ENCODE results near the gene OPA3.
"Not testable (repeated sequence)": the region's sequence is repeated elsewhere in the genome, so short reads cannot be mapped to it uniquely, and the experiment has no call there.

Gene OPA3

DNA sequence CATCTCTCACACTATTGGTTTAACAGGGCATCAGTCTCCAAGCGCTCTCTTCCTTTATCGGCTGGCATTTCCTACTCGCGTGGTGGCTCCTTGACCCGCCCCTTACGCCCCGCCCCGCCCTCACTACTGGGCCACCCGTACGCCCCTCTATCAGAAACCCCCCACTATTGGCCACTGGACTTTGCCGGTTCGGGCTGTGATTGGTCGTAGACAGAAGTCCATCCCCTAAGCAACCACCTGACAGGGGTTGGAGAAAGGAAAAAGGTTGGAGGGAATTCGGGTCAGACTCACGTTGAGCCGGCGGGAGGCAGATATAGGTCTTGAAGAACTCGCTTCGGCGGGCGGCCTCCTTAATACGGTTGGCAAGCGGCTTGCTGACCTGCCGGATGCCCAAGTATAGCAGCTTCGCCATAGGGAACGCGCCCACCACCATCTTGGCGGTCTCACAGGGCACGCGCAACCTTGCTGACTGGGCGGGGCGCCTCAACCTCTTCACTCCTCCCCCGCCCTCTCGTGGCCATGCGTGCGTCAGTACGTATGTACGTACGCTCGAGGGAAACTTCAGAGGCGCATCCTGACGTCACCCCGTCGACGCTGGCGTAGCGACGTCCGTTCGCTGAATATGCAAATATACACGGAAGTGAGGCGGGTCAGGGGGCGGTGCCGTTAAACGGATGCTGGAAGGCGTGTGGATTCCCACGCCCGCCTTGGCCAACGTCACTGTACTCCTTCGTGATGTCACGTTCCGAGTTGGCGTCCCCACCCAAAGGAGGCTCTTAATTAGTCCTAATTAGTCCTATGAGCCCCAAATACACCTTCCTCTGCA lies at the start of gene OPA3:
Gene OPA3, minus strand, starts transcription at position 471 of the 826 bp plus-strand sequence. Its CDS starts 38 bp downstream, at position 433.
- DNase-seq (ENCODE audit: extremely low spot score, insufficient read length, low read depth) (peak; percentile 95), FAIRE-seq (peak; percentile 99)

DNA sequence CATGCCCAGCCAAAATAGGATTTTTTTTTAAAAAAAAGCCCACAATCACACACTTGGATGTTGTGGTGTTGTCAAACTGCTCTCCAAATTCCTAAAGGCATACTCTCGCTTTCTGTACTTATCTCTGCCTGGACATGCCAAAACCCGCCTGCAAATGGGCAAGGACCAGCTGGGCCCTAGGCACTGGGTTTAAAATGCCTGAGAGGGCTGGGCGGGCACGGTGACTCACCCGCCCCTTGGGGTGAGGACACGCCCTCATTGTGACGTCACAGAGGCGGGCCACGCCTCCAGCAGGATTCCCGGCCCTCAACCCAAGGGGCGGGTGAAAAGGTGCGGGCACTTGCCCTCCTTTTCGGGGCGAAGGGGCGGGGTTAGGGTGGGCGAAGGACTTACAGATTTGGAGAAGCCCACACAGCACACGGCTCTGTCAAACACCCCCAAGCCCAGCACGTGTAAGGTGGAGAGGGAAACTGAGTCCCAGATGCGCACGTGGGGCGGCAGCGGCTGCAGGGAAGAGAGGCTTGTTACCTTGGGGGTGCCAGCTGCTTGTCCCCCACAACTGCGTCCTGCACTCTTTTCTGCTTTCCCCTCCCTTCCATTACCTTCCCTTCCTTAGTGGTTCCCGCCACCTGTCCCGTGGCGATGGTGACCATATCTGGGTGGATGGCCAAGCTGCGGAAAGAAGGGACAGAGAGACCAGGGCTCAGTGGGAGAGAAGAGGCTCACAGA lies 48.0 kb upstream of the OPA3 start:
- DNase-seq (ENCODE audit: extremely low spot score, insufficient read length, low read depth), result no peak
- FAIRE-seq, result no peak

DNA sequence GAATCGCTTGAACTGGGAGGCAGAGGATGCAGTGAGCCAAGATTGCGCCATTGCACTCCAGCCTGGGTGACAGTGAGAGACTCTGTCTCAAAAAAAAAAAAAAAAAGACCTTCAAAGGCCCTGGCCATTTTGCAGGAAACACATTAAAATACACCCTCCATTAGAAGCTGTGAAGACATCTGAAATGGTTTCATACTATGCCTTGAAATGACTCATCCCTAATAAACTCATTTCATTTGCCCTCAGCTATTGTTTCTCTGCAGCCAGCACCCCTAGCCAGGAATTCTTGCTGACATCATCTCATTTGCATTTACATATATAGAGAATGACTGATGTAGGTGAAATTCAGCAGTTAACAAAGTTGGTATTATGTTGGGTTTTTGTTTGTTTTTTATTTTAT lies 45.9 kb upstream of the OPA3 start:
- DNase-seq (ENCODE audit: extremely low spot score, insufficient read length, low read depth) (no peak), FAIRE-seq (peak; percentile 15)

DNA sequence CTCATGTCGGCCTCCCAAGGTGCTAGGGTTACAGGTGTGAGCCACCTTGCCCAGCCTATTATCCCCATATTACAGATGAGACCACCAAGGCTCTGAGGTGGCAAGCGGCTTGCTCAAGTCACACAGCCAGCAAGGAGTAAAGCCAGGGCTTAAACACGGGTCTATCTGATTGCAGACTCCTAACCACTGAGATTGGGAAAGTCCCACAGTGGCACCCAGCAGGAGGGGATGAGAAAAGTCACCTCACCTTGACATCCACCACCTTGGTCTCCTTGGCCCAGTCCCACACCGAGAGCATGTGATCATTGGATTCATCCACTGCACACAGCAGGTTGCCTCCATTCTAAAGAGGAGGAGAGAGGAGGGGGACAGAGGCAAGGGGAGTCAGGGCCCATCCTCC lies 45.1 kb upstream of the OPA3 start:
- FAIRE-seq, result no peak

DNA sequence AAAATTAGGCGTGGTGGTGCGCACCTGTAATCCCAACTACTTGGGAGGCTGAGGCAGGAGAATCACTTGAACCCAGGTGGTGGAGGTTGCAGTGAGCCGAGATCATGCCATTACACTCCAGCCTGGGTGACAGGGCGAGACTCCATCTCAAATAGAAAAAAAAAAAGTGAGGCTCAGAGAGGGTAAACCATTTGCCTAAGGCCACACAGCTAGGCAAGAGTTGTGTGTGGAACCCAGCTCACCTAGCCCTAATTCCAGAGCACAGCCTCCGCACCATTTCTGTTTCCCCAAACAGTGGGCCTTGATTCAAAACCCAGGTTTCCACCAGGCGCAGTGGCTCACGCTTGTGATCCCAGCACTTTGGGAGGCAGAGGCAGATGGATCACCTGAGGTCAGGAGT lies 43.6 kb upstream of the OPA3 start:
- not testable (repeated sequence) for FAIRE-seq; DNase-seq (ENCODE audit: extremely low spot score, insufficient read length, low read depth)

More for the DNA sequence above, 45.1 kb upstream of the OPA3 start:
- DNase-seq (ENCODE audit: extremely low spot score, insufficient read length, low read depth), result no peak

DNA sequence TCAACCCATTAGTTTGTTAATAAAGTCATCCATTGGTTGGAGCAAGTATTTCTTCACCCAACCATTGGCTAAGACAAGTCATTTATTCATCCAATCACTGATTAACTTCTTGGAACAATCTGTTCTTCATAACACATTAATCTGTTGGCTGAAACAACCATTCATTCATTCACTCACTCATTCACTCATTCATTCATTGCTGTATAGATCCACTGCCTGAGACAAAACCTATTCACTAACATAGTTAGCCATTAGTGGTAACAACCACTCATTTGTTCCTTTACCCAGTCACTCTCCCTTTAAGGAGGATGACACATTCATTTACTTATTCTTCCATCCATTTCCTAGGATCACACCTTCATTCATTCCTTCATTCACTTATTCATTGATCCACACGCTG lies 39.4 kb upstream of the OPA3 start:
- no peak for DNase-seq (ENCODE audit: extremely low spot score, insufficient read length, low read depth)
- FAIRE-seq, result no peak

DNA sequence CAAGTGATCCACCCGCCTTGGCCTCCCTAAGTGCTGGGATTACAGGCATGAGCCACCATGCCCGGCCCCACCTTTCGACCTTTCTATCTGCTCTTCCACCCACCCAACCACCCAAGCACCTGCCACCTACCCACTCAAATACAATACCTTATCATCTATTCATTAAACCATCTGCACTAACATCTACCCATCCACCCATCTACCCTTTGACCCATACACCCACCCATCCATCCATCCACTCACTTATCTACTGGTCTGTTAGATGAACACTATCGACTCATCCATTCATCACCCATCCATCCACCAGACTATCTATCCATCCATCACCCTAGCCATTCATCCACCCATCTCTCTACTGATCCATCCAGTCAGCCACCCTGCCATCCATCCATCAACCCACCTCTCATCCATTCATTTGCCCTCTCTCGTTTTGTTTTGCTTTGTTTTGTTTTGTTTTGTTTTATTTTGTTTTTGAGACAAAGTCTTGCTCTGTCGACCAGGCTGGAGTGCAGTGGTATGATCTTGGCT lies 37.4 kb upstream of the OPA3 start:
- FAIRE-seq (no peak), DNase-seq (ENCODE audit: extremely low spot score, insufficient read length, low read depth) (no peak)

DNA sequence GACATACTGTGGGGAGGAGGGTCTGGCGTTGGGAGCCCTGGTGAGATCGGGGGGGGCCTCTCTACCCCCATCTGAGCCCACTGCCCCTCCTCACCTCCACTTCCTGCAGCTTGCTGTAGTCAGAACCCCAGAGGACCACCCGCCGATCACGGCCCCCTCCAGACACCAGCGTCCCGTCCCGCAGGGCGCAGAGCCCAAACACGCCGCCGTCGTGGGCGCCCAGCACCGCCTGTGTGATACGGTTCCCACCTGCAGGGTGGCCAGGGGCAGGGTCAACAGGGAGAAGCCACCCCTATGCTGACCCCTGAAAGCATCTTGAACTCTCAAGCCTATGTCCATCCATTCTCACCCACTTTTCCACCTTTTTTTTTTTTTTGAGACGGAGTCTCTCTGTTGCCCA lies 36.8 kb upstream of the OPA3 start:
- no peak for DNase-seq (ENCODE audit: extremely low spot score, insufficient read length, low read depth)
- no peak for FAIRE-seq

DNA sequence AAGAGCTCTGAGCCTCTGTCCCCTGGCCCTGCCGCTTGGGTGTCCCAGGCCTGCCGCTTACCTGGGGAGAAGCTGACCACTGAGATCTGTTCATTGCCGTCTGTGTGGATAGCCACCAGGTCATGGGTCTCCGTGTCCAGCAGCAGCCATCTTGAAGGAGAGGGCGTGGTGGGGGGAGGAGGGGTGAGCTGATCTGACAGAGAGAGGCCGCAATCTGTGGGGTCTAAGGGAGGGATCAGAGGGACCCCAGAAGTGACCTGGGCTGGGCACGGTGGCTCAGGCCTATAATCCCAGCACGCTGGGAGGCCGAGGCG lies 32.1 kb upstream of the OPA3 start:
- DNase-seq (ENCODE audit: extremely low spot score, insufficient read length, low read depth), result no peak
- FAIRE-seq, result no peak

DNA sequence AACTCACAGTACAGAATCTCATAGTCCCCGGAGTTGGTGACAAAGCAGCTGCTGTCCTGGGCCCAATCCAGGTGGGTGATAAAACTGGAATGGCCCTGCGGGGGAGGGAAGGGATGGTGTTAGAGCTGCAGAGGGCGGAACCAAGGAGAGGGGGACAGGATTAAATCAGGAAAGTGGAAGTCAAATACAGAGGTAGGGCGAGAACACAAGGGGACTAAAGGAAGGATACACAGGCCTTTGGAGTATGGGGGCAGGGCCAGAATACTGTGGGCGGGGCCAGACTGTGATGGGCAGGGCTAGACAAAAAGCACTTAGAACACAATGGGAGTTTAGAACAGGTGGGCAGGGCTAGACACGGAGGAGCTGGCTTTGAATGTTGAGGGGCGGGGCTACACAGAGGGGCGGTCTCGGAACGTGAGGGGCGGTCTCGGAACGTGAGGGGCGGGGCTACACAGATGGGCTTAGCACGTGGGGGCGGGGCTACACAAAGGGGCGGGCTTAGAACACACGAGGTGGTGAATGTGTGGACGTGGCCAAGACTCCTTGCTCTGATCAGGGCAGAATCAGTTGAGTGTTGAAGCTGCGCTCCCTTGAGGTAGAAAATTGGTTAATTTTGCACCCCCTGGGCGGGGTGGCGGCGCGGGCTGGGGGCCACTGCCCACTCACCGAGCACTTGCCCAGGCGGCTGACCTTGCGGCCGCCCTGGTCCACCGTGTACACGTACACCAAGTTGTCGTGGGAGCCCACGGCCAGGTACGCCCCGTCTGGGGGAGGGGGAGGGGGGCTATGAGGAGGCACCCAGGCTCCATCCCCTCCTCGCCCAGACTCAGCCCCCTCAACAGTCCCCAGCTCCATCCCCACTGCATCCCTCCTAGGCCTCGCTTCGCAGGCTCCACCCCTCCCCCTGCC lies 31.4 kb upstream of the OPA3 start:
- DNase-seq (ENCODE audit: extremely low spot score, insufficient read length, low read depth) (peak; percentile 83), FAIRE-seq (peak; percentile 93)

DNA sequence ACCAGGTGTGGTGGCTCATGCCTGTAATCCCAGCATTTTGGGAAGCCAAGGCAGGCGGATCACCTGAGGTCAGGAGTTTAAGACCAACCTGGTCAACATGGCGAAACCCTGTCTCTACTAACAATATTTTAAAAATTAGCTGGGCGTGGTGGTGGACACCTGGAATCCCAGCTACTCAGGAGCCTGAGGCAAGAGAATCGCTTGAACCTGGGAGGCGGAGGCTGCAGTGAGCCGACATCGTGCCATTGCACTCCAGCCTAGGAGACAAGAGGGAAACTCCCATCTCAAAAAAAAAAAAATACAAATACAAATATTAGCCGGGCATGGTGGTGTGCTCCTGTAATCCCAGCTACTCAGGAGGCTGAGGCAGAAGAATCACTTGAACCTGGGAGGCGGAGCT lies 30.5 kb upstream of the OPA3 start:
- not testable (repeated sequence) for DNase-seq (ENCODE audit: extremely low spot score, insufficient read length, low read depth); FAIRE-seq

DNA sequence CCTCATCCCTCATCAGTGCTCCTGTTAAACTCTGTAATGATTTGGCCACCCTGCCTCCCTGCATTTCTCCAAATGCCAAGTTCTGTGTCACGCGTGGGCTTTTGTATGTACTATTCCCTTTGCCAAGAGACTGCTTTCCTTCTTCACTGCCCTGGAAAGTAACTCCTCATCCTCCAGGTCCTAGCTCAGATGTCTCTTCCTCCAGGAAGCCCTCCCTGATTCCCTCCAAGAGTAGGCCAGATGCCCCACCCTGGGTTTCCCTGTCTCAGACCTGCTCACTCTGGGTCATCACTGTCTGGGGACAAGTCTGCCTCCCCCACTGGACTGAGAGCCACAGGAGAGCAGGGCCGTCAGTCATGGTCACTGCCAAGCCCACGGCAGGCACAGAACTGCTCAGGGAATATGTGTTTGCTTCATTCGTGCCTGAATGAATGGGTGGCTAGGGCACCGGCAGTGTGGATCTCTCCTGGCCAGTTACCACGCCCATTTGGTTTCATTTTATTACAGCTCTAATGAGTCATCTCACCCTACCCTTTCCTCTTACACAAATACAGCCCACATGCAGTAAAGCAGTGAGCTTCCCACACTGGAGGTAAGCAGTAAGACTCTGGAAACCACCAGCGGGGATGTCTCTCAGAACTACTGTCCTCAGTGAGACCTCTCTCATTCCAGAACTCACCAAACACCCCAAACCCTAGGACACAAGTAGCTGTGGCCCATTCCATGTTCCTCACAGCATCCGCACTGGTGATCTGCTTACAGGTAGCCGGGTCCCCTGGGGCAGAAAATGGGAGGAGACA lies 29.5 kb upstream of the OPA3 start:
- DNase-seq (ENCODE audit: extremely low spot score, insufficient read length, low read depth), result peak; percentile 59
- peak; percentile 80 for FAIRE-seq

DNA sequence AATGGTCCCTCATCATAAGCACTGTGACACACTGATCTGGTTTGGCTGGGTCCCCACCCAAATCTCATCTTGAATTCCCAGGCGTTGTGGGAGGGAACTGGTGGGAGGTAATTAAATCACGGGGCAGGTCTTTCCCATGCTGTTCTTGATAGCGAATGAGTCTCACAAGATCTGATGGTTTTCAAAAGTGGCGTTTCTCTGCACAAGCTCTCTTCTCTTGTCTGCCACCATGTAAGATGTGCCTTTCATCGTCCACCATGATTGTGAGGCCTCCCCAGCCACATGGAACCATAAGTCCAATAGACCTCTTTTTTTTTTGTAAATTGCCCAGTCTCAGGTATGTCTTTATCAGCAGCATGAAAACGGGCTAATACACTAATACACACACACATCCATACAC lies 24.3 kb upstream of the OPA3 start:
- FAIRE-seq (no peak), DNase-seq (ENCODE audit: extremely low spot score, insufficient read length, low read depth) (no peak)

DNA sequence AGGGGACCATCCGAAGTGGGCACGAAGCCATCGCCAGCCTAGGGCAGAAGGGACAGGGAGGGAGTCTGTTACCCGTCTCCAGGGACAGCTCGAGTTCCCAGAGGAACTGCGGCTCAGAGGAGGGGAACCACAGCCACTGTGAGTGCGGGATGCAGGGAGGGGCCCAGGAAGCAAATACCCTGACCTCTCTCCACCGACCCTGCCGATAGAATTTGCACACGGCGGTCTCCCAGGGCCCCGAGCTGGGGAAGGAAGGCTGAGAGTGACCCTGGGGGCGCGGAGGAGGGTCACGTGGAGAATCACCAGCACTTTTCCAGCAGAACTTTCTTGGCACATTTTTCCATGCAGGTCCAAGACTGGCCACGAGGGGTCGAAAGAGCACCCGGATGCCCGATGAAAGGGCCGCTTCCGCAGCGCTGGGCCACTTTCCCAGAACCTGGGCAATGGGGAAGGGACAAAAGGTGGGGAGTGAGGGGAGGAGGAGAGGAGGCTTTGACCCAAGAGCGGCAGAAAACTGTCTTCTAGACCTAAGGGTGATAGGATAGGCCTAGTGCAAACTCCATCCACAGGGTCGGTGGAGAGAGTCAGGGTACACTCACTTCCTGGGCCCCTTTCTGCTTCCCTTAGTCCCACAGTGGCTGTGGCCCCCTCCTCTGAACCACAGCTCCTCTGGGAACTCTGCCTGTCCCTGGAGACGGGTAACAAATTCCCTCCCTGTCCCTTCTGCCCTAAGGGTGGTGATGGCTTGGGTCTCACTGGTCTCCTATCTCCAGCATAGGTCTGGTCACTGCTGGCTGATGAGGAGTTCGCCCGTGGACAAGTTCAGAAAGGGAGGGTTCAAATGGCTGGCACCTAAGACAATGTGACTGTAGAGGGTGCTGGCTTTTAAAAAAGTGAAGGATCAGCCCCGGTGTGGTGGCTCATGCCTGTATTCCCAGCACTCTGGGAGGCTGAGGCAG lies 22.7 kb upstream of the OPA3 start:
- peak; percentile 54 for FAIRE-seq

DNA sequence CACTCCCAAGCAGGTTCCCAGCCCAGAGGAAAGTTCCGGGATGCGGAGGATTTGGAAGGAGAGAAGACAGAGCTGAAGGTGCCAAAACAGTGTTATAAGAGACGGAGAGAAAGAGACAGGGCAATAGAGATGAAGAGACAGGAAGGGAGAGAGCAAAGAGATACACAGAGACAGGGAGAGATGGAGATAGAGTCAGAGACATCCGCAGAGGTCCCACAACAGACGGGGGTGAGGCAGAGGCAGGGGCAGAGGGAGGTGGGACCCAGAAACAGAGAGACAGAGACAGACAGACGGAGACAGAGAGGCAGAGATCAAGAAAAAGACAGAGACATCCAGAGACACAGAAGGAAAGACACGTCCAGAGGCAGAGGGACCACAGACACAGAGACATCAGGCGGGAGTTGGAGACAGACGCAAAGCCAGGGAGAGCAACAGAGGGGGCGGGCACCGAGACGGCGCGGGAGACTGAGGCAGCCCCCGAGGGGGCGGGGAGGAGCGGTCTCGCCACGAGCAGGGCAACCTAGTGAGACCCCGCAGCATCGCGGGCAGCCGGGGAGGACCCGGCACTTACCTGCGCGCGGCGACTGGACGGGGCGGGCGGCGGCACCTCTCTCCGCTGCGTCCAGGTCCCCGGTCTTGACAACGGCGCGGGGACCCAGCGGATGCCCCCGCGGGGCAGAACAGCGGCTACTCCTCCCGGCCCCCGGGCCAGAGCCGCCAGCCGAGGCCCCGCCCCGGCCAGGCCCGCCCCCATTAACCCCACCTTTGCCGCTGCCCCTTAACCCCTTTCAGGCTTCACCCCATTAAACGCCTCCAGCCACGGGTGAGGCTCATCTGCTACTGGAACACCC lies 17.1 kb upstream of the OPA3 start, which contains the start of gene GPR4:
Gene GPR4, minus strand, starts transcription at position 689 of the 851 bp plus-strand sequence. CDS start 10,346 bp downstream, outside the sequence.
- no peak for DNase-seq (ENCODE audit: extremely low spot score, insufficient read length, low read depth)

More for the DNA sequence above, 22.7 kb upstream of the OPA3 start:
- no peak for DNase-seq (ENCODE audit: extremely low spot score, insufficient read length, low read depth)

DNA sequence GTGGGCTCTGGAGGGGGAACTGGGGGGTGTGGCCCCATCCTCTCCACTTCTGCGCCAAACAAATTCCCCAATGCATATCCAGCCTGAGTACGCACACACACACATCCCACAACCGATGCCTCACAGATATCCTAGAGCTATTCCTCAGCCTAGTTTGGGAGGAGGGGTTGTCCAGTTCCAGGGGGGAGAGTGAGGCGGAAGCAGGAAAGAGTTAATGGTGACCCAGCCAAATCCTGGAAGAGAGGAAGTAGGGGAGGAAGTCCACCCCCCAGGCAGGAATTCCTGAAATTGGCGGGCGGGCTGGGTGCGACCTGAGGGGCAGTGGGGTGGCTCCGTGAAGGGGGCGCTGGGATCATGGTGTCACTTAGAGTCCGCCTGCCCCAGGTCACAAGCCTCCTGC lies 16.5 kb upstream of the OPA3 start:
- FAIRE-seq (no peak), DNase-seq (ENCODE audit: extremely low spot score, insufficient read length, low read depth) (no peak)

More for the DNA sequence above, 17.1 kb upstream of the OPA3 start, which contains the start of gene GPR4:
- FAIRE-seq, result no peak

DNA sequence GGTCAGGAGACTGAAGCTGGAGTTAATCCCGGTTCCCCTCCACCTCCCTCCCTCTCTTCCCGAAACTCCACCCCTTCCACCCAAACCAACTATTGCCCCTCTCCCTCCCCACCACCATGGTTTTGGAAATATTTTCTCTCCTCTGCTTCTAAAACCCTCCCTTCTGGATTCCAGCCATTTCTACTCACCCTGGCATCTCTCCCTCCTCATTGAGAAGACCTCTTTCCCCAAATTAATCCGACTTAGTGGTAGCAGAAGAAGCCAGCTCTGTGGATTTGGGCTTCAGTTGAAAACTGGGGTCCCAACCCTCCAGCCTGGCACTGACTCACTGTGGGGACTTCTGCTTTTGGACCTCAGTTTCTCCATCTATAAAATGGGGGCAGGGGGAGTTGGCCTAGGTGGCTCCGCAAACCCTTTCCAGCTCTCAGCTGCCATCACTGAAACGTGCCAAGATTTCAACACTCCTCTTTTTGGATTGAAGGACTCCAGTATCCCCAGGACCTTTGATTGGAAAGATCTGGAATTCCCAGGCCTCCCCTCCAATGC lies 15.8 kb upstream of the OPA3 start:
- no peak for FAIRE-seq
- no peak for DNase-seq (ENCODE audit: extremely low spot score, insufficient read length, low read depth)

All from GM18507 (cell line).